IMR-90 (cell line): Measurements from ENCODE around the gene MAST3. TPM values are rescaled to one million over a fixed set of nuclear protein-coding genes. Genes with fewer than 3 reads are reported as not detected.

Experiments used
- ATAC-seq: fragments of 200-7000 bp; cut with Tn5 transposase; 2 replicates; pipeline ENCODE4 v1.9.1; 2020; ENCODE audit warnings: low read depth, mild to moderate bottlenecking, moderate library complexity
- BruUV-seq: library from RNA; stranded (reverse); fragments of 400-500 nt; replicated peaks from 2 replicates; lab custom pipeline; 2021; lab: Mats Ljungman, UMichigan
- CTCF ChIA-PET: fragments of 300-600 bp; formaldehyde crosslinking; extraction: SDS; loops from one replicate; lab custom pipeline; 2021; ENCODE audit warnings: antibody characterized with exemption; lab: Yijun Ruan, JAX
- POLR2A ChIA-PET: fragments of 300-600 bp; sonication (Branson Sonifier 250); formaldehyde crosslinking; loops from one replicate; lab custom pipeline; 2022; ENCODE audit warnings: antibody characterized with exemption; ENCODE audit not compliant: unreplicated experiment; lab: Charles Lee
- DNase-seq: peaks from one replicate; pipeline ENCODE4 v3.0.0; 2013
- H2AFZ ChIP-seq: replicated peaks from 2 replicates; pipeline ENCODE3; 2013; ENCODE audit warnings: low read length, mild to moderate bottlenecking; ENCODE audit not compliant: poor library complexity
- H2AK5ac ChIP-seq: 2 replicates; pipeline ENCODE4 v1.6.1; 2013; ENCODE audit warnings: low read depth, low read length, inconsistent platforms
- H2AK9ac ChIP-seq: replicated peaks from 2 replicates; pipeline ENCODE3; 2013; ENCODE audit warnings: mild to moderate bottlenecking, low read depth, low read length, moderate library complexity; ENCODE audit not compliant: poor library complexity
- H2BK120ac ChIP-seq: 2 replicates; pipeline ENCODE4 v1.6.1; 2013; ENCODE audit warnings: low read depth, low read length, inconsistent platforms
- H2BK15ac ChIP-seq: 3 replicates; pipeline ENCODE4 v1.6.1; 2013; ENCODE audit warnings: low read depth, low read length, inconsistent platforms
- H2BK20ac ChIP-seq: 2 replicates; pipeline ENCODE4 v1.6.1; 2013; ENCODE audit warnings: low read depth, mild to moderate bottlenecking, inconsistent platforms, low read length, moderate library complexity
- H2BK5ac ChIP-seq: 2 replicates; pipeline ENCODE4 v1.6.1; 2013; ENCODE audit warnings: mild to moderate bottlenecking, low read depth, low read length, inconsistent platforms; ENCODE audit not compliant: poor library complexity, severe bottlenecking
- H3K14ac ChIP-seq: replicated peaks from 2 replicates; pipeline ENCODE4 v1.6.1; 2013; ENCODE audit warnings: low read depth, low read length, inconsistent platforms
- H3K18ac ChIP-seq: 2 replicates; pipeline ENCODE4 v1.6.1; 2013; ENCODE audit warnings: low read depth, low read length, control low read depth
- H3K23ac ChIP-seq: 2 replicates; pipeline ENCODE4 v1.6.1; 2013; ENCODE audit warnings: low read depth, low read length, inconsistent platforms
- H3K27ac ChIP-seq: 2 replicates; pipeline ENCODE4 v1.5.1; 2013; ENCODE audit warnings: mild to moderate bottlenecking, control low read depth, low read length; ENCODE audit not compliant: insufficient read depth
- H3K27me3 ChIP-seq: 2 replicates; pipeline ENCODE4 v1.6.1; 2013; ENCODE audit warnings: low read length; ENCODE audit not compliant: control insufficient read depth, insufficient read depth
- H3K36me3 ChIP-seq: 2 replicates; pipeline ENCODE4 v1.6.1; 2013; ENCODE audit warnings: low read length, mixed read lengths; ENCODE audit not compliant: control insufficient read depth, insufficient read depth
- H3K4ac ChIP-seq: 2 replicates; pipeline ENCODE4 v1.6.1; 2013; ENCODE audit warnings: low read depth, low read length, inconsistent platforms
- H3K4me1 ChIP-seq: 2 replicates; pipeline ENCODE4 v1.6.1; 2013; ENCODE audit warnings: low read length, mixed read lengths; ENCODE audit not compliant: control insufficient read depth, insufficient read depth
- H3K4me2 ChIP-seq: 2 replicates; pipeline ENCODE4 v1.6.1; 2013; ENCODE audit warnings: low read depth, mild to moderate bottlenecking, control low read depth, low read length, moderate library complexity
- H3K4me3 ChIP-seq: 2 replicates; pipeline ENCODE4 v1.5.1; 2013; ENCODE audit warnings: low read depth, mild to moderate bottlenecking, control low read depth, low read length, moderate library complexity; ENCODE audit not compliant: insufficient read depth
- H3K56ac ChIP-seq: 2 replicates; pipeline ENCODE4 v1.6.1; 2013; ENCODE audit warnings: low read length, inconsistent platforms; ENCODE audit not compliant: insufficient read depth; ENCODE audit errors: extremely low read depth
- H3K79me1 ChIP-seq, 2 experiments: 2 replicates each; pipeline ENCODE4 v1.6.1; 2013; ENCODE audit warnings: low read length in 2 of 2, inconsistent platforms in 1 of 2, low read depth in 1 of 2
- H3K9ac ChIP-seq: 2 replicates; pipeline ENCODE4 v1.6.1; 2013; ENCODE audit warnings: low read depth, low read length, control low read depth
- H3K9me1 ChIP-seq: 2 replicates; pipeline ENCODE4 v1.6.1; 2013; ENCODE audit warnings: low read length, inconsistent platforms; ENCODE audit not compliant: insufficient read depth
- H3K9me3 ChIP-seq: 2 replicates; pipeline ENCODE4 v1.6.1; 2013; ENCODE audit warnings: low read length; ENCODE audit not compliant: control insufficient read depth, insufficient read depth
- H4K20me1 ChIP-seq: 2 replicates; pipeline ENCODE4 v1.6.1; 2013; ENCODE audit warnings: low read length, inconsistent platforms; ENCODE audit not compliant: insufficient read depth
- H4K5ac ChIP-seq: 2 replicates; pipeline ENCODE4 v1.6.1; 2013; ENCODE audit warnings: mild to moderate bottlenecking, low read depth, low read length, control low read depth
- H4K8ac ChIP-seq, 2 experiments: 2 replicates each; pipeline ENCODE4 v1.6.1; 2013; ENCODE audit warnings: low read depth in 2 of 2, low read length in 2 of 2, control low read depth in 1 of 2, inconsistent platforms in 1 of 2
- H4K91ac ChIP-seq: 2 replicates; pipeline ENCODE4 v1.6.1; 2013; ENCODE audit warnings: low read depth, low read length, inconsistent platforms; ENCODE audit not compliant: insufficient read depth
- CTCF ChIP-seq: conservative IDR thresholded peaks from 2 replicates; pipeline ENCODE4 v1.5.1; 2012; ENCODE audit warnings: mild to moderate bottlenecking, low read depth, low read length, improper control_type of control experiment
- MAZ ChIP-seq: IDR thresholded peaks from 2 replicates; pipeline ENCODE4 v1.6.1; 2012; ENCODE audit warnings: low read depth, mild to moderate bottlenecking, low read length, improper control_type of control experiment, moderate library complexity, borderline replicate concordance
- NFE2L2 ChIP-seq: fragments of 150-350 bp; IDR thresholded peaks from 2 replicates; pipeline ENCODE4 v1.6.1; 2016; ENCODE audit warnings: low read depth, mild to moderate bottlenecking, low read length
- SMC3 ChIP-seq: fragments of 150-350 bp; IDR thresholded peaks from 2 replicates; pipeline ENCODE4 v1.6.1; 2016; ENCODE audit warnings: low read depth, mild to moderate bottlenecking, antibody characterized with exemption, low read length, moderate library complexity
- WGBS, 2 experiments: methylation state at CpG; one replicate each; pipeline versions ENCODE4 v1.1.5 to v1.1.7; 2013; ENCODE audit warnings: missing lambda C conversion rate in 2 of 2; ENCODE audit not compliant: insufficient read length in 1 of 2; ENCODE audit errors: extremely low coverage in 2 of 2; 5-methylcytosine and 5-hydroxymethylcytosine counted together
- dilution Hi-C: fragments of 300-500 bp; cut with HindIII; formaldehyde crosslinking; loops from one replicate; pipeline ENCODE4 v1.14.3; 2018; ENCODE audit warnings: low sequenced_read_pairs; ENCODE audit not compliant: unreplicated experiment
- in situ Hi-C: fragments of 300-500 bp; cut with MboI; formaldehyde crosslinking; loops from 3 replicates; pipeline ENCODE4 v1.14.3; 2019; ENCODE audit warnings: low sequenced_read_pairs, inconsistent platforms, mixed read lengths
- intact Hi-C: fragments of 100-400 bp; cut with micrococcal nuclease; formaldehyde crosslinking; loops from 2 replicates; pipeline ENCODE4 v1.10.0; 2022
- polyA plus RNA-seq, 3 experiments: library from polyadenylated mRNA; depleted of rRNA; stranded (reverse); fragments of >200 nt; gene quantifications; 2 replicates each; pipeline ENCODE4 v1.2.3, GENCODE V29; 2012; ENCODE audit warnings: low replicate concordance in 1 of 3
- total RNA-seq: library from RNA; depleted of rRNA; stranded (reverse); fragments of >200 nt; gene quantifications from 2 replicates; pipeline ENCODE4 v1.2.3, GENCODE V29; 2012

MAST3 gene
- total and polyA plus RNA-seq, 2 of the 4 experiments (the other 2 are of a cell fraction), result 1.3 to 4.3 TPM

DNA sequence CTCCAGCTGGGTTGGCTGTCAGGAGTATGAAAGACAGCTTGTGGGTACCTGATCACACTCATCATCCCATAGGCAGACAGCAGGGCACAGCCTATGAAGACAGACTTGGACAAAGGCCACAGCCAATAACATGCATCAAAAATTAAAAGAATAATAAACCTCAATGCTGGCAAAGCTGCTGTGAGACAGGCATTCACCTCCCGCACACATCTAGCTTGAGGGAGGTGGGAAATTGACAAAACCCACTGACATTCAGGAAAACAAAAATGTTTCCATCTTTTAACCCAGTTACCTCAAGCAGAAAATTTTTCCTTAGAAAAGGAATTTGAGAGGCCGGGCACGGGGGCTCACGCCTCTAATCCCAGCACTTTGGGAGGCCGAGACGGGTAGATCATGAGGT, 25.2 kb upstream of the MAST3 start:
- TF ChIP-seq NFE2L2, result no peak
- no peak for TF ChIP-seq MAZ
- no peak for TF ChIP-seq CTCF
- no peak for TF ChIP-seq SMC3
- BruUV-seq, result no TSS peak
- H3K27ac ChIP-seq, result no peak overlapping the region
- peaks cover 16% of the 10 kb centered on the region for H3K27me3 ChIP-seq
- H2BK20ac ChIP-seq, result no peak overlapping the region
- H2BK15ac ChIP-seq, result no peak overlapping the region
- H2AK9ac ChIP-seq, result no peak overlapping the region
- H3K23ac ChIP-seq, result no peak overlapping the region
- no peak overlapping the region for H3K4me3 ChIP-seq
- H4K91ac ChIP-seq, result no peak overlapping the region
- H2BK5ac ChIP-seq, result no peak overlapping the region
- H3K9ac ChIP-seq, result no peak overlapping the region
- ATAC-seq, result no peak
- H4K8ac ChIP-seq, result no peak overlapping the region
- no peak overlapping the region for H3K56ac ChIP-seq
- ChIA-PET CTCF (no interaction called here), POLR2A (no interaction called here)
- H4K20me1 ChIP-seq, result no peaks in the 10 kb centered on the region
- no CpG with 5 or more reads among the region's 6 CpGs for whole genome bisulfite sequencing, 2 experiments
- intact Hi-C loops, result no loop called here
- no peak overlapping the region for H2AK5ac ChIP-seq
- H3K79me1 ChIP-seq, result no peaks in the 10 kb centered on the region
- H3K14ac ChIP-seq, result no peak overlapping the region
- H3K4me2 ChIP-seq, result no peak overlapping the region
- no peak overlapping the region for H2AFZ ChIP-seq
- in situ Hi-C loops, result loop anchor here (25.0 kb wide), 1 partner anchor 135 kb away; the partner anchor contains the start of gene CCDC124
- no peak for DNase-seq
- dilution Hi-C loops, result no loop called here
- H4K5ac ChIP-seq, result no peak overlapping the region
- no peak overlapping the region for H2BK120ac ChIP-seq
- H3K18ac ChIP-seq, result no peak overlapping the region
- H3K36me3 ChIP-seq, result no peaks in the 10 kb centered on the region
- H3K9me1 ChIP-seq, result no peaks in the 10 kb centered on the region
- H3K9me3 ChIP-seq, result no peaks in the 10 kb centered on the region
- no peak overlapping the region for H3K4ac ChIP-seq
- H3K4me1 ChIP-seq, result no peaks in the 10 kb centered on the region
